HEK293 (cell line): ENCODE results near the gene HOXD11.

Experiments
- KLF16 ChIP-seq: fragments of 450-650 bp; formaldehyde crosslinking; IDR thresholded peaks from 2 replicates; pipeline ENCODE4 v1.5.1; 2017; ENCODE audit warnings: missing biosample characterization, missing genetic modification characterization
- MEIS1 ChIP-seq: sonication (generic); formaldehyde crosslinking; IDR thresholded peaks from 2 replicates; pipeline ENCODE4 v1.8.1; 2022; ENCODE audit warnings: missing genetic modification reagents, mild to moderate bottlenecking, borderline replicate concordance
- SP3 ChIP-seq: fragments of 450-650 bp; formaldehyde crosslinking; IDR thresholded peaks from 2 replicates; pipeline ENCODE4 v1.5.1; 2016; ENCODE audit warnings: missing biosample characterization, missing genetic modification characterization
- TCF7L2 ChIP-seq: IDR thresholded peaks from 2 replicates; pipeline ENCODE4 v1.6.1; 2011; ENCODE audit warnings: low read depth, mild to moderate bottlenecking, inconsistent platforms, low read length, moderate library complexity, borderline replicate concordance
- YY1 ChIP-seq: fragments of 450-650 bp; formaldehyde crosslinking; IDR thresholded peaks from 2 replicates; pipeline ENCODE4 v1.5.1; 2018; ENCODE audit warnings: missing biosample characterization, missing genetic modification characterization
- YY2 ChIP-seq: fragments of 450-650 bp; formaldehyde crosslinking; IDR thresholded peaks from 2 replicates; pipeline ENCODE4 v1.5.1; 2016; ENCODE audit warnings: missing biosample characterization, missing genetic modification characterization
- ZBTB21 ChIP-seq: fragments of 450-650 bp; formaldehyde crosslinking; IDR thresholded peaks from 2 replicates; pipeline ENCODE4 v1.5.1; 2017; ENCODE audit warnings: missing biosample characterization, missing genetic modification characterization
- ZBTB7A ChIP-seq: fragments of 450-650 bp; formaldehyde crosslinking; IDR thresholded peaks from 2 replicates; pipeline ENCODE4 v1.5.1; 2016; ENCODE audit warnings: low read depth, missing biosample characterization, missing genetic modification characterization
- ZNF114 ChIP-seq: fragments of 450-650 bp; formaldehyde crosslinking; IDR thresholded peaks from 2 replicates; pipeline ENCODE4 v1.5.0; 2017; ENCODE audit warnings: missing biosample characterization, missing genetic modification characterization
- ZNF248 ChIP-seq: fragments of 450-650 bp; formaldehyde crosslinking; IDR thresholded peaks from 2 replicates; pipeline ENCODE4 v1.5.1; 2017; ENCODE audit warnings: missing biosample characterization, missing genetic modification characterization
- ZNF341 ChIP-seq: fragments of 450-650 bp; formaldehyde crosslinking; IDR thresholded peaks from 2 replicates; pipeline ENCODE4; 2016; ENCODE audit warnings: low read depth, missing biosample characterization, missing genetic modification characterization
- ZNF521 ChIP-seq: fragments of 450-650 bp; formaldehyde crosslinking; IDR thresholded peaks from 2 replicates; pipeline ENCODE4 v1.5.1; 2017; ENCODE audit warnings: missing biosample characterization, mild to moderate bottlenecking, missing genetic modification characterization
- ZNF654 ChIP-seq: fragments of 450-650 bp; formaldehyde crosslinking; IDR thresholded peaks from 2 replicates; pipeline ENCODE4 v1.5.1; 2016; ENCODE audit warnings: low read depth, missing biosample characterization, missing genetic modification characterization
- ZNF792 ChIP-seq: fragments of 450-650 bp; formaldehyde crosslinking; IDR thresholded peaks from 2 replicates; pipeline ENCODE4 v1.5.1; 2016; ENCODE audit warnings: missing biosample characterization, missing genetic modification characterization
- ZXDB ChIP-seq: fragments of 450-650 bp; formaldehyde crosslinking; IDR thresholded peaks from 2 replicates; pipeline ENCODE4 v1.5.1; 2016; ENCODE audit warnings: missing biosample characterization, missing genetic modification characterization
- TF ChIP-seq, protein P1 (sequence below): fragments of 450-650 bp; formaldehyde crosslinking; conservative IDR thresholded peaks from 2 replicates; pipeline ENCODE4 v1.5.1; 2016; ENCODE audit warnings: low read depth, missing biosample characterization, missing genetic modification characterization
- TF ChIP-seq, protein P2 (sequence below): fragments of 450-650 bp; formaldehyde crosslinking; IDR thresholded peaks from 2 replicates; pipeline ENCODE4 v1.5.1; 2017; ENCODE audit warnings: missing biosample characterization, missing genetic modification characterization
- TF ChIP-seq, protein P3 (sequence below): fragments of 450-650 bp; formaldehyde crosslinking; IDR thresholded peaks from 2 replicates; pipeline ENCODE4 v1.5.1; 2016; ENCODE audit warnings: missing biosample characterization, missing genetic modification characterization
- TF ChIP-seq, protein P4 (sequence below): fragments of 450-650 bp; formaldehyde crosslinking; IDR thresholded peaks from 2 replicates; pipeline ENCODE4 v1.5.0; 2017; ENCODE audit warnings: missing biosample characterization, missing genetic modification characterization, borderline replicate concordance
- TF ChIP-seq, protein P5 (sequence below): fragments of 450-650 bp; formaldehyde crosslinking; IDR thresholded peaks from 2 replicates; pipeline ENCODE4 v1.5.1; 2016; ENCODE audit warnings: missing biosample characterization, missing genetic modification characterization, low read depth
- TF ChIP-seq, protein P6 (sequence below): fragments of 450-650 bp; formaldehyde crosslinking; IDR thresholded peaks from 2 replicates; pipeline ENCODE4 v1.5.1; 2016; ENCODE audit warnings: missing biosample characterization, missing genetic modification characterization
- TF ChIP-seq, protein P7 (sequence below): IDR thresholded peaks from 2 replicates; pipeline ENCODE4 v1.6.1; 2011; ENCODE audit warnings: mild to moderate bottlenecking, low read depth, low read length, borderline replicate concordance

The HOXD11 gene

DNA sequence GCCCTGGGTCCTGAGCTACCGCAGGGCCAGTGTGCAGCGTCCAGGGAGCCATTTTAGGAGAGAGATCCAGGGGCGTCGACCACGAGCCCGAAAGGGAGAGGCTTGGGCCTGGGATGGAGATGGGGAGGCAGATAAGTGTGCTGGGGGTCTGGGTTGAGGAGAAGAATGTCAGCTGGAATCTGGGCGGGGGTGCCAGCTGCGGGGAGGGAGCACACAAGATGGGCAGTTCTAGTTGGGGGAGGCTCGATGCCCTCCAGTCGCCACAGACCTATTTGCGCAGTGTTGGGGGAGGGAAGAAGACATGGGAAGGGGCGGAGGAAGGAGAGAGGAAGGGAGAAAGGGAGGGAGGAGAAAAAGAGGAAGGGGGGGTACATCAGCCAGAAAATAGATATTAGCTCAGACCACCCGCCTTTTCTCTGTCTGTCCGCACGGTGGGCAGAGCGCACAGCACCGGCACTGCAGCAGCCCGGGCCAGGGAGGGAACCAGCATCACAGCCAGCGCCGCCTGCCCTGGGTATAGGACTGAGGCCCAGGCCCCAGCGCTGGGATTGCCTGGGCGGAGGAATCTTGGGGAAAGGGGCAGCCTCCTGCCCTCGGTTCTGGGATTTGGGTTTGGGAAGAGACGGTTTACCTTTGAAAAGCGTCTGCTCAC, 1.9 kb upstream of the HOXD11 start (continued):
- no peak for TF ChIP-seq ZBTB7A (tag by site-specific recombination)
- TF ChIP-seq ZNF792 = no peak
- TF ChIP-seq ZNF114 (tag by site-specific recombination) = no peak
- TF ChIP-seq, protein P1, sequence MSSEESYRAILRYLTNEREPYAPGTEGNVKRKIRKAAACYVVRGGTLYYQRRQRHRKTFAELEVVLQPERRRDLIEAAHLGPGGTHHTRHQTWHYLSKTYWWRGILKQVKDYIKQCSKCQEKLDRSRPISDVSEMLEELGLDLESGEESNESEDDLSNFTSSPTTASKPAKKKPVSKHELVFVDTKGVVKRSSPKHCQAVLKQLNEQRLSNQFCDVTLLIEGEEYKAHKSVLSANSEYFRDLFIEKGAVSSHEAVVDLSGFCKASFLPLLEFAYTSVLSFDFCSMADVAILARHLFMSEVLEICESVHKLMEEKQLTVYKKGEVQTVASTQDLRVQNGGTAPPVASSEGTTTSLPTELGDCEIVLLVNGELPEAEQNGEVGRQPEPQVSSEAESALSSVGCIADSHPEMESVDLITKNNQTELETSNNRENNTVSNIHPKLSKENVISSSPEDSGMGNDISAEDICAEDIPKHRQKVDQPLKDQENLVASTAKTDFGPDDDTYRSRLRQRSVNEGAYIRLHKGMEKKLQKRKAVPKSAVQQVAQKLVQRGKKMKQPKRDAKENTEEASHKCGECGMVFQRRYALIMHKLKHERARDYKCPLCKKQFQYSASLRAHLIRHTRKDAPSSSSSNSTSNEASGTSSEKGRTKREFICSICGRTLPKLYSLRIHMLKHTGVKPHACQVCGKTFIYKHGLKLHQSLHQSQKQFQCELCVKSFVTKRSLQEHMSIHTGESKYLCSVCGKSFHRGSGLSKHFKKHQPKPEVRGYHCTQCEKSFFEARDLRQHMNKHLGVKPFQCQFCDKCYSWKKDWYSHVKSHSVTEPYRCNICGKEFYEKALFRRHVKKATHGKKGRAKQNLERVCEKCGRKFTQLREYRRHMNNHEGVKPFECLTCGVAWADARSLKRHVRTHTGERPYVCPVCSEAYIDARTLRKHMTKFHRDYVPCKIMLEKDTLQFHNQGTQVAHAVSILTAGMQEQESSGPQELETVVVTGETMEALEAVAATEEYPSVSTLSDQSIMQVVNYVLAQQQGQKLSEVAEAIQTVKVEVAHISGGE (tag by site-specific recombination) = no peak
- TF ChIP-seq, protein P2, sequence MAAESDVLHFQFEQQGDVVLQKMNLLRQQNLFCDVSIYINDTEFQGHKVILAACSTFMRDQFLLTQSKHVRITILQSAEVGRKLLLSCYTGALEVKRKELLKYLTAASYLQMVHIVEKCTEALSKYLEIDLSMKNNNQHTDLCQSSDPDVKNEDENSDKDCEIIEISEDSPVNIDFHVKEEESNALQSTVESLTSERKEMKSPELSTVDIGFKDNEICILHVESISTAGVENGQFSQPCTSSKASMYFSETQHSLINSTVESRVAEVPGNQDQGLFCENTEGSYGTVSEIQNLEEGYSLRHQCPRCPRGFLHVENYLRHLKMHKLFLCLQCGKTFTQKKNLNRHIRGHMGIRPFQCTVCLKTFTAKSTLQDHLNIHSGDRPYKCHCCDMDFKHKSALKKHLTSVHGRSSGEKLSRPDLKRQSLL (tag by site-specific recombination) = no peak
- peak; percentile 70 for TF ChIP-seq ZXDB (tag by site-specific recombination)
- no peak for TF ChIP-seq ZNF521
- 0 out of 2 replicates have a peak, but pooled peaks have one; percentile 22 for TF ChIP-seq ZBTB21 (tag by site-specific recombination)
- TF ChIP-seq KLF16 (tag by site-specific recombination) = peak; percentile 58; the same call in 1 of the 2 replicates
- TF ChIP-seq, protein P3, sequence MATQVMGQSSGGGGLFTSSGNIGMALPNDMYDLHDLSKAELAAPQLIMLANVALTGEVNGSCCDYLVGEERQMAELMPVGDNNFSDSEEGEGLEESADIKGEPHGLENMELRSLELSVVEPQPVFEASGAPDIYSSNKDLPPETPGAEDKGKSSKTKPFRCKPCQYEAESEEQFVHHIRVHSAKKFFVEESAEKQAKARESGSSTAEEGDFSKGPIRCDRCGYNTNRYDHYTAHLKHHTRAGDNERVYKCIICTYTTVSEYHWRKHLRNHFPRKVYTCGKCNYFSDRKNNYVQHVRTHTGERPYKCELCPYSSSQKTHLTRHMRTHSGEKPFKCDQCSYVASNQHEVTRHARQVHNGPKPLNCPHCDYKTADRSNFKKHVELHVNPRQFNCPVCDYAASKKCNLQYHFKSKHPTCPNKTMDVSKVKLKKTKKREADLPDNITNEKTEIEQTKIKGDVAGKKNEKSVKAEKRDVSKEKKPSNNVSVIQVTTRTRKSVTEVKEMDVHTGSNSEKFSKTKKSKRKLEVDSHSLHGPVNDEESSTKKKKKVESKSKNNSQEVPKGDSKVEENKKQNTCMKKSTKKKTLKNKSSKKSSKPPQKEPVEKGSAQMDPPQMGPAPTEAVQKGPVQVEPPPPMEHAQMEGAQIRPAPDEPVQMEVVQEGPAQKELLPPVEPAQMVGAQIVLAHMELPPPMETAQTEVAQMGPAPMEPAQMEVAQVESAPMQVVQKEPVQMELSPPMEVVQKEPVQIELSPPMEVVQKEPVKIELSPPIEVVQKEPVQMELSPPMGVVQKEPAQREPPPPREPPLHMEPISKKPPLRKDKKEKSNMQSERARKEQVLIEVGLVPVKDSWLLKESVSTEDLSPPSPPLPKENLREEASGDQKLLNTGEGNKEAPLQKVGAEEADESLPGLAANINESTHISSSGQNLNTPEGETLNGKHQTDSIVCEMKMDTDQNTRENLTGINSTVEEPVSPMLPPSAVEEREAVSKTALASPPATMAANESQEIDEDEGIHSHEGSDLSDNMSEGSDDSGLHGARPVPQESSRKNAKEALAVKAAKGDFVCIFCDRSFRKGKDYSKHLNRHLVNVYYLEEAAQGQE (tag by site-specific recombination) = no peak
- TF ChIP-seq, protein P4, sequence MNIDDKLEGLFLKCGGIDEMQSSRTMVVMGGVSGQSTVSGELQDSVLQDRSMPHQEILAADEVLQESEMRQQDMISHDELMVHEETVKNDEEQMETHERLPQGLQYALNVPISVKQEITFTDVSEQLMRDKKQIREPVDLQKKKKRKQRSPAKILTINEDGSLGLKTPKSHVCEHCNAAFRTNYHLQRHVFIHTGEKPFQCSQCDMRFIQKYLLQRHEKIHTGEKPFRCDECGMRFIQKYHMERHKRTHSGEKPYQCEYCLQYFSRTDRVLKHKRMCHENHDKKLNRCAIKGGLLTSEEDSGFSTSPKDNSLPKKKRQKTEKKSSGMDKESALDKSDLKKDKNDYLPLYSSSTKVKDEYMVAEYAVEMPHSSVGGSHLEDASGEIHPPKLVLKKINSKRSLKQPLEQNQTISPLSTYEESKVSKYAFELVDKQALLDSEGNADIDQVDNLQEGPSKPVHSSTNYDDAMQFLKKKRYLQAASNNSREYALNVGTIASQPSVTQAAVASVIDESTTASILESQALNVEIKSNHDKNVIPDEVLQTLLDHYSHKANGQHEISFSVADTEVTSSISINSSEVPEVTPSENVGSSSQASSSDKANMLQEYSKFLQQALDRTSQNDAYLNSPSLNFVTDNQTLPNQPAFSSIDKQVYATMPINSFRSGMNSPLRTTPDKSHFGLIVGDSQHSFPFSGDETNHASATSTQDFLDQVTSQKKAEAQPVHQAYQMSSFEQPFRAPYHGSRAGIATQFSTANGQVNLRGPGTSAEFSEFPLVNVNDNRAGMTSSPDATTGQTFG (tag by site-specific recombination) = no peak
- TF ChIP-seq ZNF248 (tag by site-specific recombination) = no peak
- peak; percentile 89 for TF ChIP-seq SP3 (tag by site-specific recombination)
- TF ChIP-seq ZNF341 (tag by site-specific recombination) = peak; percentile 95
- TF ChIP-seq, protein P5, sequence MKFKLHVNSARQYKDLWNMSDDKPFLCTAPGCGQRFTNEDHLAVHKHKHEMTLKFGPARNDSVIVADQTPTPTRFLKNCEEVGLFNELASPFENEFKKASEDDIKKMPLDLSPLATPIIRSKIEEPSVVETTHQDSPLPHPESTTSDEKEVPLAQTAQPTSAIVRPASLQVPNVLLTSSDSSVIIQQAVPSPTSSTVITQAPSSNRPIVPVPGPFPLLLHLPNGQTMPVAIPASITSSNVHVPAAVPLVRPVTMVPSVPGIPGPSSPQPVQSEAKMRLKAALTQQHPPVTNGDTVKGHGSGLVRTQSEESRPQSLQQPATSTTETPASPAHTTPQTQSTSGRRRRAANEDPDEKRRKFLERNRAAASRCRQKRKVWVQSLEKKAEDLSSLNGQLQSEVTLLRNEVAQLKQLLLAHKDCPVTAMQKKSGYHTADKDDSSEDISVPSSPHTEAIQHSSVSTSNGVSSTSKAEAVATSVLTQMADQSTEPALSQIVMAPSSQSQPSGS = no peak
- TF ChIP-seq YY2 (tag by site-specific recombination) = no peak; the same call in 1 of the 2 replicates
- no peak for TF ChIP-seq ZNF654 (tag by site-specific recombination)
- TF ChIP-seq TCF7L2 = no peak
- TF ChIP-seq, protein P6, sequence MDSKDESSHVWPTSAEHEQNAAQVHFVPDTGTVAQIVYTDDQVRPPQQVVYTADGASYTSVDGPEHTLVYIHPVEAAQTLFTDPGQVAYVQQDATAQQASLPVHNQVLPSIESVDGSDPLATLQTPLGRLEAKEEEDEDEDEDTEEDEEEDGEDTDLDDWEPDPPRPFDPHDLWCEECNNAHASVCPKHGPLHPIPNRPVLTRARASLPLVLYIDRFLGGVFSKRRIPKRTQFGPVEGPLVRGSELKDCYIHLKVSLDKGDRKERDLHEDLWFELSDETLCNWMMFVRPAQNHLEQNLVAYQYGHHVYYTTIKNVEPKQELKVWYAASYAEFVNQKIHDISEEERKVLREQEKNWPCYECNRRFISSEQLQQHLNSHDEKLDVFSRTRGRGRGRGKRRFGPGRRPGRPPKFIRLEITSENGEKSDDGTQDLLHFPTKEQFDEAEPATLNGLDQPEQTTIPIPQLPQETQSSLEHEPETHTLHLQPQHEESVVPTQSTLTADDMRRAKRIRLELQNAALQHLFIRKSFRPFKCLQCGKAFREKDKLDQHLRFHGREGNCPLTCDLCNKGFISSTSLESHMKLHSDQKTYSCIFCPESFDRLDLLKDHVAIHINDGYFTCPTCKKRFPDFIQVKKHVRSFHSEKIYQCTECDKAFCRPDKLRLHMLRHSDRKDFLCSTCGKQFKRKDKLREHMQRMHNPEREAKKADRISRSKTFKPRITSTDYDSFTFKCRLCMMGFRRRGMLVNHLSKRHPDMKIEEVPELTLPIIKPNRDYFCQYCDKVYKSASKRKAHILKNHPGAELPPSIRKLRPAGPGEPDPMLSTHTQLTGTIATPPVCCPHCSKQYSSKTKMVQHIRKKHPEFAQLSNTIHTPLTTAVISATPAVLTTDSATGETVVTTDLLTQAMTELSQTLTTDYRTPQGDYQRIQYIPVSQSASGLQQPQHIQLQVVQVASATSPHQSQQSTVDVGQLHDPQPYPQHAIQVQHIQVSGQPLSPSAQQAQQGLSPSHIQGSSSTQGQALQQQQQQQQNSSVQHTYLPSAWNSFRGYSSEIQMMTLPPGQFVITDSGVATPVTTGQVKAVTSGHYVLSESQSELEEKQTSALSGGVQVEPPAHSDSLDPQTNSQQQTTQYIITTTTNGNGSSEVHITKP (tag by site-specific recombination) = peak; percentile 85
- no peak; the same call in 1 of the 2 replicates for TF ChIP-seq YY1
- no peak for TF ChIP-seq MEIS1 (CRISPR knock-in tag)
- TF ChIP-seq, protein P7, sequence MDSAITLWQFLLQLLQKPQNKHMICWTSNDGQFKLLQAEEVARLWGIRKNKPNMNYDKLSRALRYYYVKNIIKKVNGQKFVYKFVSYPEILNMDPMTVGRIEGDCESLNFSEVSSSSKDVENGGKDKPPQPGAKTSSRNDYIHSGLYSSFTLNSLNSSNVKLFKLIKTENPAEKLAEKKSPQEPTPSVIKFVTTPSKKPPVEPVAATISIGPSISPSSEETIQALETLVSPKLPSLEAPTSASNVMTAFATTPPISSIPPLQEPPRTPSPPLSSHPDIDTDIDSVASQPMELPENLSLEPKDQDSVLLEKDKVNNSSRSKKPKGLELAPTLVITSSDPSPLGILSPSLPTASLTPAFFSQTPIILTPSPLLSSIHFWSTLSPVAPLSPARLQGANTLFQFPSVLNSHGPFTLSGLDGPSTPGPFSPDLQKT = no peak
